Natural killer cell (primary cell): ENCODE measurements around the gene FAM217B. TPM values are rescaled to one million over a fixed set of nuclear protein-coding genes. Genes with fewer than 3 reads are reported as not detected.
"Not testable (repeated sequence)": the region's sequence is repeated elsewhere in the genome, so short reads cannot be mapped to it uniquely, and the experiment has no call there.

Source experiments
- ATAC-seq, 3 donors: fragments of 150-1000 bp in 2 of 3; fragments of 200-7000 bp in 1 of 3; cut with Tn5 transposase; 1 replicate in 1 of 3; 2 replicates in 2 of 3; pipeline ENCODE4 v1.10.0; 2021; ENCODE audit warnings: mild to moderate bottlenecking in 2 of 3, moderate library complexity in 2 of 3
- DNase-seq, 2 donors: peaks; one replicate each; pipeline versions ENCODE4 v3.0.0 to v3.0.0-alpha.2; 2013 to 2021; ENCODE audit warnings: mixed read lengths in 1 of 2
- H3K27ac ChIP-seq: one replicate; pipeline ENCODE4 v1.5.1; 2013; ENCODE audit warnings: mild to moderate bottlenecking, low read length
- H3K27me3 ChIP-seq: one replicate; pipeline ENCODE4 v1.6.1; 2013; ENCODE audit warnings: low read length; ENCODE audit not compliant: control insufficient read depth, insufficient read depth
- H3K36me3 ChIP-seq: one replicate; pipeline ENCODE4 v1.6.1; 2013; ENCODE audit warnings: low read length; ENCODE audit not compliant: control insufficient read depth, insufficient read depth
- H3K4me1 ChIP-seq: one replicate; pipeline ENCODE4 v1.6.1; 2013; ENCODE audit warnings: low read length; ENCODE audit not compliant: control insufficient read depth, insufficient read depth
- H3K4me3 ChIP-seq: one replicate; pipeline ENCODE4 v1.5.1; 2013; ENCODE audit warnings: low read length
- H3K9me3 ChIP-seq: one replicate; pipeline ENCODE4 v1.6.1; 2013; ENCODE audit warnings: low read length; ENCODE audit not compliant: control insufficient read depth, insufficient read depth
- H3K27ac Mint-ChIP-seq, 2 donors: one replicate each; pipeline ENCODE4 v1.8.0; 2022; ENCODE audit warnings: mild to moderate bottlenecking in 2 of 2, mixed read lengths in 2 of 2, moderate library complexity in 1 of 2
- H3K27me3 Mint-ChIP-seq, 2 donors: one replicate each; pipeline ENCODE4 v1.8.0; 2022; ENCODE audit warnings: low read depth in 2 of 2, mixed read lengths in 2 of 2
- H3K36me3 Mint-ChIP-seq: one replicate; pipeline ENCODE4 v1.8.0; 2022; ENCODE audit warnings: mixed read lengths
- H3K4me1 Mint-ChIP-seq, 2 donors: one replicate each; pipeline ENCODE4 v1.8.0; 2022; ENCODE audit warnings: mixed read lengths in 2 of 2
- H3K4me3 Mint-ChIP-seq: one replicate; pipeline ENCODE4 v1.8.0; 2022; ENCODE audit warnings: mild to moderate bottlenecking, moderate library complexity, mixed read lengths
- H3K9me3 Mint-ChIP-seq, 2 donors: one replicate each; pipeline ENCODE4 v1.8.0; 2022; ENCODE audit warnings: mixed read lengths in 2 of 2
- CTCF ChIP-seq: fragments of 200-600 bp; IDR thresholded peaks from one replicate; pipeline ENCODE4 v1.8.0; 2022; ENCODE audit warnings: antibody characterized with exemption
- WGBS: methylation state at CpG from one replicate; pipeline ENCODE4 v1.1.7; 2013; ENCODE audit warnings: missing lambda C conversion rate; ENCODE audit not compliant: insufficient coverage; 5-methylcytosine and 5-hydroxymethylcytosine counted together
- intact Hi-C: fragments of 100-400 bp; cut with micrococcal nuclease; formaldehyde crosslinking; loops from one replicate; pipeline ENCODE4 v1.14.2; 2022
- total RNA-seq, 4 donors: library from RNA; stranded (reverse); fragments of 120-200 nt in 1 of 4; gene quantifications; one replicate each; pipeline versions ENCODE4 v1.2.3 to v1.2.4, GENCODE V29; 2013 to 2022

Gene FAM217B
- total RNA-seq, 3 donors from 2014 or later (not counting 1 experiment from before 2014, with no cell fraction given): 17.1 to 31.1 (median 27.7) TPM

GRCh38 chr20:59949911-59950310, 9.7 kb downstream of the FAM217B start:
- 100% methylated on average over 4 of the region's 6 CpGs for WGBS
- intact Hi-C loops: loop anchor here (1.0 to 10.0 kb wide), 3 partner anchors 313 to 1945 kb away; no protein-coding TSS in a partner anchor
- H3K4me3 Mint-ChIP-seq: no peak overlapping the region
- H3K9me3 Mint-ChIP-seq: no peaks in the 10 kb centered on the region
- H3K27ac Mint-ChIP-seq: no peak overlapping the region
- no peak for DNase-seq
- Histone ChIP-seq H3K27ac (no peak overlapping the region), H3K27me3 (no peaks in the 10 kb centered on the region), H3K36me3 (peaks cover 12% of the 10 kb centered on the region), H3K4me1 (peaks cover 3% of the 10 kb centered on the region), H3K9me3 (no peaks in the 10 kb centered on the region), H3K4me3 (no peak overlapping the region)
- no peak for TF ChIP-seq CTCF
- H3K36me3 Mint-ChIP-seq: no peaks in the 10 kb centered on the region
- H3K4me1 Mint-ChIP-seq: peaks cover 11% of the 10 kb centered on the region in 2 donors
- no peak for ATAC-seq
- no peaks in the 10 kb centered on the region for H3K27me3 Mint-ChIP-seq

GRCh38 chr20:59954718-59955117, 14.5 kb downstream of the FAM217B start:
- H3K4me1 ChIP-seq: no peaks in the 10 kb centered on the region
- no peaks in the 10 kb centered on the region for H3K9me3 ChIP-seq
- Mint-ChIP-seq H3K36me3 (no peaks in the 10 kb centered on the region), H3K27me3 (no peaks in the 10 kb centered on the region), H3K9me3 (no peaks in the 10 kb centered on the region), H3K4me1 (no peaks in the 10 kb centered on the region), H3K27ac (no peak overlapping the region), H3K4me3 (no peak overlapping the region)
- no peak overlapping the region for H3K27ac ChIP-seq
- TF ChIP-seq CTCF: no peak
- 89% methylated on average over 4 of the region's 4 CpGs for WGBS
- no peaks in the 10 kb centered on the region for H3K27me3 ChIP-seq
- H3K4me3 ChIP-seq: no peak overlapping the region
- H3K36me3 ChIP-seq: no peaks in the 10 kb centered on the region
- DNase-seq (no peak), ATAC-seq (no peak)
- intact Hi-C loops: no loop called here

- H3K27ac ChIP-seq: no peak overlapping the region
- ATAC-seq (no peak), DNase-seq (peak in 1 of 2 donors; percentile 22)
- Mint-ChIP-seq H3K27ac (no peak overlapping the region), H3K4me3 (no peak overlapping the region), H3K4me1 (no peaks in the 10 kb centered on the region), H3K27me3 (no peaks in the 10 kb centered on the region), H3K9me3 (no peaks in the 10 kb centered on the region), H3K36me3 (no peaks in the 10 kb centered on the region)
- no peak overlapping the region for H3K4me3 ChIP-seq
- TF ChIP-seq CTCF: no peak
- no peaks in the 10 kb centered on the region for H3K9me3 ChIP-seq
- H3K27me3 ChIP-seq: no peaks in the 10 kb centered on the region
- no peaks in the 10 kb centered on the region for H3K4me1 ChIP-seq
- no peaks in the 10 kb centered on the region for H3K36me3 ChIP-seq
- 93% methylated on average over 7 of the region's 8 CpGs for WGBS
- intact Hi-C loops: no loop called here
Observed at GRCh38 chr20:59955131-59955796, 15.1 kb downstream of the FAM217B start.

- intact Hi-C loops, H3K27me3 ChIP-seq, H3K4me3 ChIP-seq, H3K4me1 ChIP-seq, H3K27ac ChIP-seq, H3K9me3 ChIP-seq, H3K27ac Mint-ChIP-seq, H3K4me3 Mint-ChIP-seq, H3K27me3 Mint-ChIP-seq, ATAC-seq, H3K36me3 ChIP-seq, H3K36me3 Mint-ChIP-seq, H3K4me1 Mint-ChIP-seq, H3K9me3 Mint-ChIP-seq, DNase-seq: not testable (repeated sequence)
Observed at GRCh38 chr20:59957568-59957967, 17.4 kb downstream of the FAM217B start.
